GM18861 (cell line): ENCODE measurements around the gene HDDC2.
"Not testable (repeated sequence)": the region's sequence is repeated elsewhere in the genome, so short reads cannot be mapped to it uniquely, and the experiment has no call there.

Source experiments
- ATAC-seq: cut with Tn5 transposase; IDR thresholded peaks from one replicate; pipeline ENCODE4 v1.9.1; 2021; ENCODE audit not compliant: unreplicated experiment

Gene HDDC2

GRCh38 chr6:125307150-125307838, 5.5 kb upstream of the HDDC2 start:
- ATAC-seq, result no peak

- ATAC-seq, result no peak
Measured at GRCh38 chr6:125306756-125307149, 5.0 kb upstream of the HDDC2 start.

- ATAC-seq, result no peak
Measured at GRCh38 chr6:125304970-125305660, 3.3 kb upstream of the HDDC2 start.

GRCh38 chr6:125303512-125303854, 1.7 kb upstream of the HDDC2 start:
- no peak for ATAC-seq

- no peak for ATAC-seq
Measured at GRCh38 chr6:125302840-125303511, 1.2 kb upstream of the HDDC2 start.

GRCh38 chr6:125300992-125301434, 754 bp downstream of the HDDC2 start:
- ATAC-seq, result no peak

GRCh38 chr6:125299257-125299656, 2.5 kb downstream of the HDDC2 start:
- no peak for ATAC-seq

GRCh38 chr6:125296471-125296870, 5.3 kb downstream of the HDDC2 start:
- no peak for ATAC-seq

- ATAC-seq, result no peak
Measured at GRCh38 chr6:125294925-125295324, 6.8 kb downstream of the HDDC2 start.

GRCh38 chr6:125294036-125294435, 7.7 kb downstream of the HDDC2 start:
- no peak for ATAC-seq

- no peak for ATAC-seq
Measured at GRCh38 chr6:125293587-125293986, 8.2 kb downstream of the HDDC2 start.

- no peak for ATAC-seq
Measured at GRCh38 chr6:125287718-125288117, 14.0 kb downstream of the HDDC2 start.

- ATAC-seq, result no peak
Measured at GRCh38 chr6:125285936-125286335, 15.8 kb downstream of the HDDC2 start.

GRCh38 chr6:125285353-125285752, 16.4 kb downstream of the HDDC2 start:
- ATAC-seq, result no peak

- ATAC-seq, result not testable (repeated sequence)
Measured at GRCh38 chr6:125282470-125282869, 19.3 kb downstream of the HDDC2 start.

GRCh38 chr6:125280370-125281035, 21.3 kb downstream of the HDDC2 start:
- ATAC-seq, result not testable (repeated sequence)

GRCh38 chr6:125279961-125280360, 21.8 kb downstream of the HDDC2 start:
- ATAC-seq, result no peak

GRCh38 chr6:125277838-125278237, 23.9 kb downstream of the HDDC2 start:
- ATAC-seq, result no peak

- ATAC-seq, result no peak
Measured at GRCh38 chr6:125275779-125276178, 26.0 kb downstream of the HDDC2 start.

GRCh38 chr6:125274935-125275334, 26.8 kb downstream of the HDDC2 start:
- no peak for ATAC-seq

- no peak for ATAC-seq
Measured at GRCh38 chr6:125273965-125274364, 27.8 kb downstream of the HDDC2 start.

- no peak for ATAC-seq
Measured at GRCh38 chr6:125273251-125273650, 28.5 kb downstream of the HDDC2 start.
